LHCN-M2 (cell line): ENCODE measurements around the gene PEX10. TPM values are rescaled to one million over a fixed set of nuclear protein-coding genes. Genes with fewer than 3 reads are reported as not detected.

Experiments
- DNase-seq: peaks from one replicate; pipeline ENCODE4 v3.0.0-alpha.2; 2012; ENCODE audit warnings: low read depth
- total RNA-seq: library from RNA; depleted of rRNA; stranded (reverse); fragments of >200 nt; gene quantifications from 2 replicates; pipeline ENCODE4 v1.2.3, GENCODE V29; 2014

Gene PEX10
- total RNA-seq, 1 experiment from 2014 or later: 47.9 TPM

DNA sequence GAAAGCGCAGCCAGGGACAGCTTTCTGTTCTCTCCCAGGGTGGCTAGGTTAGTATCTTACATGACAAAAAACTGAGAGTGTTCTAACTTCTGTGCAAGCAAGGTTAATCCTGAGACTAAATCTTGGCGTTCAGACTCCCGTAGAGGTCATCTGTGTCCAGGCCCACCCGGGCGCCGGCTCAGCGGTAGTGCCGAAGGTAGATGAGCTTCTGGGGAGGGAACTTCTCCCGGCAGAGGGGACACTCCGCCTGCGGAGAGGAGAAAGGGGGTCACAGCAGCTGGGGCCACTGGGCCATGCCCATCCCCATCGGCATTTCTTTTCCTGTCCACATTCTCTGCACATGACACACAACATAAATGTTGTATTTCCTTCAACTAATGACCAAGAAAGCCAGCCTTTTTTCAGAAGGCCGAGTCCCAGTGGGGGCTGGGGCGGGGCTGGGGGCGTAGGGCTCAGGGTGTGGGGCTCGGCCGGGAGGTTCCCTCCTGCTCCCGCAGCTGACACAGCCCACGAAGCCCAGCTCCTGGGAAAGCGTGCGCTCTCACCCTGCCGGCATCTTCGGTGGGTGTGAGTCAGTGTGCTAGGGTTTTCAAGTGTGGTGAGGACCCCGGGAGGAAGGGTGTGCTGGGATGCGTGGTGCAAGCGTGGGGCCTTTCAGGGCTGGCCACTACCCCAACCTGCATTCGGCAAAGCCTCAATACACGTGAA is 6.6 kb downstream of the PEX10 start:
- DNase-seq: peak; percentile 27

DNA sequence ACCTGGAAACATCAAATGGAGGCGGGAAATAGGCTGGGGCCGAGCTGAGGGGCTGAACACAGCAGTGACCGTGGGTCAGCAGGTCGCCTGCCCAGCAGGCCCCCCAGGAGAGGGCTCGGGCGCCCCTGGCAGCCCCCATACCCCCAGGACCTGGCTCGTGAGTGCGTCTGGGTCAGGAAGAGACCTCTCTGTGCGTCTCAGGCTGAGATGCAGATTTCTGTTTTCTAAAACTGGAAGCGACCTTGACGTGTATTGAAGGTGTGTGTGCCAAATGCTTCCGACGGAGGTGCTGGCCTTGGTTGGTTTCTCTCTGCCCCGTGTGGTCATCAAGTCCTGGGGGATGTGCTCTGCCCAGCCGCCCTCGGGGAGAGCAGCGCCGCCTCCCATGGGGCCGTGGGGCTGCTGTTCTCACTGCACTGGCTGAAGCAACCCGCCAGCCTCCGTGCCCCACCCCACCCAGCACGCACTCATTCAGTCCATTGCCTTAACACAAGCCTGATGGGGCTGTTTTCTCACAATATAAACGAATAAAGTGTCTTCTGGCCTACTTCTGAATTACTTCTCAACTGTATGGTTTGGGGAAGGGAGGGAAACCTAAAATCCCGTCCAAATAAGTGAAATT is 7.4 kb downstream of the PEX10 start:
- no peak for DNase-seq

DNA sequence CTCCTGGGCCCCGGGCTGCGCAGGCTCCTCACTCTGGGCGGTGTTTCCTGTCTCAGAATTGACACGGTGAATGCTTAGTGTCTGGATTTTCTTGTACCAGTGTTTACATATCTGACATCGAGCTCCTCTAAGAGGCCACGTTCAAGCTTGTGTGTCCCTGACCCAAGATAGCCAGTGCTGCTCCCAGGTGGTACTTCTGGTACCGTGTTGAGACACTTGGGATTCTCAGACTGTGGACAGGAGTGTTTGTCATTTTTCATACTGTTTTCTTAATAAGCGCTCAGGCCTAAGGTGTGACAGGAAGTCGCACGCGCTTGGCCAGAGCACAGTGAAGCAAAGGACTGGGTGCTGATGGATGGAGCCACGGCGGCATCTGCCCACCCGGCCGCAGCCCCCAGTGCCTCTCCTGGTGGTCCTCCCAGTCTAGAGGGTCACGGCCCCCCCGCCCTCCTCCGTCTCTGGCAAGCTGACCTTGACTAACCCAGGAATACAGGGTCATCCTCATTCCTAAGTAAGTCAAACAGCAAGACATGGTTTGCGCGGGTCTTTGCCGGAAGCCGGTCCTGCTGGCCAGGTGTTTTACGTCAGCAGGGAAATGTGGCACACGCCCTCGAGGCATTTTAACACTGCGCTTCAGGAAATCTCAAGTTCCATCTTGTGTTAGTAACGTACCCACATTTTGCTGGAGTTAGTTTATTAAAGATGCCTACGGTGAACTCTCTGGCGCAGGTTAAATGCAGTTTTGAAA is 8.0 kb downstream of the PEX10 start:
- no peak for DNase-seq

DNA sequence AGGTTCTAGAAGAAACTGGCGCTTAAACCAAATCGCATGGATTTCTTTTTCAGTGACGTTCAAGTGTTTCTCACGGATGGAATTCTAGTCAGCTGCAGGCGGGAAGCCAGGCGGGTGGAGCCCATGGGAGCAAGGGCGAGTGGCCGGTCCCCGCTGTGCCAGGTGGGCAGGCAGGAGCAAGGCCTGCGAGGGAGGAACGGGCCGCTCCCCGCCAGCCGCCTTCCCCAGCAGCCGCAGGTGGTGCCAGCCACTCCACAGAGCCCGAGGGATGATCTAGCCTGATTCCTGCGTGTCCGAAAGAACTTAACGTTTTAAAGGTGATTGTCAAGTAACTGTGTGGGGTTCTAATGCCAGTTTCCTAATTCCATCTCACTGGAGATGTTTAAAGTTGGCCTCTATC is 9.1 kb downstream of the PEX10 start:
- DNase-seq: no peak

DNA sequence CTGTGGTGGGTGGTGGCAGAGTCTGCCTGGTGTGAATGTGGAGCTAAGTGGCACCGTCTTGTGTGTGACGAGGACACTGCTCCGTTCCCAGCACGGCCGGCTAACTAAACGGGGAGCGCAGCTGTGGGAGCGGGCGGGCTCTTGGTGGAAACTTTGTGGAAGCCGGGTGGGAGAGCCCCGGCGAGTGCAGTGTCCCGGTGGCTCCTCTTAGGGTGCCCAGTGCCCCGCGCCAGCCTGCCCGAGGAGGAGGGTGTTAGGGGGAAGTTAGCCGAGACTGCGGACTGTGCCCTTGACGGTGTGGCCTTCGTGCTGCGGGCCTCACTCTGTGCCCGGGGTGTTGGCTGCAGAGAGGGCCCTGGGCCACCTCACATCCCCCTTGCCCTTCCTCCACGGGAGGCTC is 9.9 kb downstream of the PEX10 start:
- no peak for DNase-seq

DNA sequence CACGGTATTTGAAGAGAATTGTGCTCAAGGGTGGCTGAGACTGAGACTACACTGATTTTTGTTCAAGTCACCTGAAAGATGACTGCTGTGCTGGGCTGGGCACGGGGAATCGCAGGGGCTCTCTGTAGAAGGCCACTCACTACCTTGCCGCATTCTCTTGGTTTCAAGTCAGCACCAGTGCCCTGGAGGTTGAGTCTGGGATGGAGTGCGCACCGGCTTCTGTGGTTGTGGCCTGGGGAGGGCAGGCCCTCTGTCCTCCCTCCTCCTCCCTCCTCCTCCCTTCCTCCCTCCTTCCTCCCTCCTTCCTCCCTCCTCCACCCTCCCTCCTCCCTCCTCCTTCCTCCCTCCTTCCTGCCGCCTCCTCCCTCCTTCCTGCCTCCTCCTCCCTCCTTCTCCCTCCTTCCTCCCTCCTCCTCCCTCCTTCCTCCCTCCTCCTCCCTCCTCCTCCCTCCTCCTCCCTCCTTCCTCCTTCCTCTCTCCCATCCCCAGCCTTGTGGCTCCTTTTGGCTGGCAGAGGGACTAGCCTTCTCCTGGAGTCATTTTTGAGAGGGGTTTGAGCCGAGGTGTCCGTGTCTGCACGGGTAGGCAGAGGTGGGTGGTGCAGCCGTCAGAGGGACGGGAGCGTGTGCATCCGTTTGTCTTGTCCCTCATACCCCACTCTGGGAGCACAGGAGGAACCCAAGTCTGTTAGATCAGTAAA is 11.3 kb downstream of the PEX10 start:
- DNase-seq: no peak

DNA sequence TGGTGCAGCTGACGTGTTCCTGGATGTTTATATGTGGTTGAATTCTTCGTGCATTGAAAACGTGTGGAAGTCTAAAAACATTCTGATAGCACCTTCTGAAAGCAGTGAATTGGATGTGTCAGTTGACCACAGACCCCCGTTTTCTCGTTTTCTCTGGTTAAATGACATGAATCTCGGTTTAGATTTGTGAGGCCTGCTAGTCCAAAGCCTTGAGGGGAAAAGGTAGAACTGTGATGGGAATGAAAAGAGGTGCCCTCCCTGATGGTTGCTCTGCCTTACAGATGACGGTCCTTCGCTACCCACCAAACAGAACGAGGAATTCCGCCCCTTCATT is 11.8 kb downstream of the PEX10 start:
- no peak for DNase-seq

DNA sequence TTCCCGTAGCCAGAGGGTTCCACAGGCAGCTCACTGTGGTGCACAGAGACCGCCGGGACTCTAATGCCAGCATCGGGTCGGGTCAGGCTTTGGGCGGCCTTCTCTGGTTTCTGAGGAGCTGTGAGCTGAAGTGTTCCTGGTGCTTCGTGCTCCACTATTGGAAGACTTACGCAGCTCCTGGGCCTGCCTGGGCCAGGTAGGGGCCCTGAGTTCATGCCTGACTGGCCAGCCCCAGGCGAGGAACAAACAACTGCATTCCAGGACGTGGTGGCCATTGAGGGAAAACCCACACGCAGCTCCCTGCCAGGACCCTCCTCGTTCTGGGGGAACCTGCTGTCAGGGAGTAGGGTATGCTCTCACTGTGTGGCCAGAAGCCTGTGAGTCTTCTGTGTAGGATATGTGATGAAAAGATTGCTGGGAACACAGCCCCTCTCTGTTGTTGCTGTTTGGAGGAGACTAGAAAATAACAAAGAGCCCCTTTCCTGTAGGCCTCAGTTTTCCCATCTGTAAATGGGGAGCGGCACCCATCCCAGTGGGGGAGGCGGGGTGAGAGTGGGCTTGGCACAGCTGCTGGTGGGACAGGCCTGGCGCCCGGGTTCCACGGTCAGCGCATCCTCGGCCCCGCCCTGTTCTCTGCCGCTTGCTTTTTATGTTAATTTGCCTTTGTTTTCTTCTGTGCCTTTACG is 12.3 kb downstream of the PEX10 start:
- no peak for DNase-seq

DNA sequence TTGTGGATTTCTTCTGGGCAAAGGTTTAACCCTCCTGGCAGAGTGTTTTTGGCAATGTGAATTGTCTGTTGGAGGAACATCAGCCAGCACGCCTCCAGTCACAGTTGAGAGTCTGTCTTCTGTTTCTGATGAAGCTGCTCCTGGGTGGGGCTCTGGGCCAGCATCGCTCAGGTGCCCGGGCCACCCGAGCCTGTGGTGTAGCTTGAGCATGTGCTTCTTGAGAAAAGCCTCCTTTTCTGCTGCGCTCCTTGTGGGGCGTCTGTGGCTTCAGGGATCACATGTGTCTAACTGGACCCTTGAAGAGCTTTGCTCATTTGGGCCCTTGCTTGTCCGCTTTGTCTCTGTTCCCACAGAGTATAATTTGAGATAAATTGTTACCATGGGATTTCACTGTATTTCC is 13.5 kb downstream of the PEX10 start:
- DNase-seq: no peak

DNA sequence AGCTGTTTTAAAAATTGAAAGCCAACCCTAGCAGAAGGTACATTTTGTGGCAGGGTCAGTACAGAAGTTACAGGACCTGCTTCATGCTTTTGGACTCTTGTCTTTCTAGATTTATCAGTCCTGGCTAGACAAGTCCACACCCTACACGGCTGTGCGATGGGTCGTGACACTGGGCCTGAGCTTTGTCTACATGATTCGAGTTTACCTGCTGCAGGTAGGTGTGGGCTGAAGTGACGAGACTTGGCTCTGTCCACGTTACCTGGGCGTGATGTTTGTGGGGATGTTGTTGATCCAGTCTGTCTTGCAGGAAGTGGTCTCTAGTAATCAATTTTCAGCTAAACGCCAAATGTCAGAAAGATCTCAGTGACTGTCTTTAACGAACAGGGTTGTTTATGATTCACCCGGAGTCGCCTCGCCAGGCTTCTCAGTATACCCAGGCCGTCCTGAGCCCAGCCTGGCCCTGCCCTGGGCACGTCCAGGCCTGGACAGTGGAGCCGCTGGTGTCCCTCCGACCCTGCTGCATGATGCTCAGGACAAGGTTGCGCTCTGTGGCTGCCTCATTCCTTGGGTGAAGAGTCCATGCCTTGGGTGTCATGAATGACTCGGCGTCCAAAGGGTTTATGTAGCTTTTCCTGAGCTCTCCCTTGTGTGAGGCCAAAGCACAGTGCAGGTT is 15.2 kb downstream of the PEX10 start:
- no peak for DNase-seq

DNA sequence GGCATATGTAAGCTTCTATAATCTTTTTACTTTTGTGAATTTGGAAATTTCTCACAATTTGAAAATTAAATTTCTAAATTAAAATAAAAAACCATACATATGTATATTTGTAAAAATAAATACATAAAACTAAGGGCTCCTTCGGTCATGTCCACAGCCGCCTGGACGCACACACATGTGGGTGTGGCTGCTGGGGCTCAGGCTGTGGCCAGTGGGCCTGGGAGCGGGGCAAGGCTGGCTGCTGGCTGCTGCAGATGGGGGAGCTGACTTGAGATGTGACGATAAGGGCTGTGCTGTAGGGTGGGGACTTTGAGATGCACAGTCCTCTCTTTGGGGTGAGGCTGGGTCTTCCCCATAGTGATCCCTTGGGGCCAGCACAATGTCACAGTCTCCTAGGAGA is 15.9 kb downstream of the PEX10 start:
- DNase-seq: no peak

DNA sequence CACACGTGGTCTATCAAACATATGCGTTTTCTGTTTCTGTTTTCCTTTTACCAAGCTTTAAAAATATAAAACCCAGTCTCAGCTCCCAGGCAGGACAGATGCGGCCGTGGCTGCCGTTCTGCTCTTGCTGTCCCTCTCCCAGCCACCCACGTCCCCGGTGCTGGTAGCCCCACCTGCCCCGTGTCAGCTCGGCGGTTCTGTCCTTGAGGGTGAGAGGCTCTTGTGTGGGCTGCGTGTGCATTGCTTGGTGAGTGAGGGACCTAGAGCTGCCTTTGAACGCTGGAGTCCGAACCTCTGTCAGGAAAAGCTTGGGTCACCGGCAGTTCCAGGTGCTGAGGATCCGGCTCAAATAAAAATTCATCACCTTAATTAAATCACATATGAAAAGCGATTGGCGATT is 16.3 kb downstream of the PEX10 start:
- no peak for DNase-seq

DNA sequence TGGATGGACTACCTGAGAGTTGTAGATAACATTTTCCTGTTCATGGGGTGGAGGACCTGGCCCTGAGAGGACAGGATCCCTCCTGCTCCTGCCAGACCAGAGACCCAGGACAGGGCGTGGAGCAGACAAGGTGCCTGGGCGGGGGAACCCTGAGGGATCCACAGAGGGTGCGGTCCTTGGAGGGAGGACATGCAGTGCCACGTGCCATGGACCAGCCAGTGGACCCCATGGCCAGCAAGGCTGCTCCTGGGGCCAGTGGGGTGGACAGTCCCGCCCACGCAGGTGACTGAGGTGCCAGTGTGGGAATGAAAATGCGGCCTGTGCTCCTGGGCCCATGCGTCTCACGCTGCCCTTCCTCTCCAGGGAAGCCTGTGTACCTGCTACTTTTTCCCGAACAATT is 17.1 kb downstream of the PEX10 start:
- no peak for DNase-seq

DNA sequence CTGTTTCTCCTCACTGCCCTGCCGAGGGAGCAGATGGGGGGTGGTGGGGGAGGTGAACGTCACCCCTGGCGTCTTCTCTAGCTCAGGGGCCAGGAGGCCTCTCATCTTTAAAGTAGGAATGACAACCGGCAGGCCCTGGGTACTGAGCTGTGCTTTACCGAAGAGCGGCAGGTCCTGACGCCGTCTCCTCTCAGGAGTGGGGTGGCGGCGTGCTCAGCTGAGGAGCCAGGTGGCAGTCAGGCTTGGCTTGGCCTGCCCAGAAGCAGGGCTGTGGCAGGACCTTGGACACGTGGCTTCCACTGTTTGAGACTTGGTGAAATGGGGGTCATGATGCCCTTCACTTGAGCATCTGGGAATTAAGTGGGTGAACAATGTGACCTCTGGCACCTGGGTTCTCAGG is 17.6 kb downstream of the PEX10 start:
- no peak for DNase-seq

DNA sequence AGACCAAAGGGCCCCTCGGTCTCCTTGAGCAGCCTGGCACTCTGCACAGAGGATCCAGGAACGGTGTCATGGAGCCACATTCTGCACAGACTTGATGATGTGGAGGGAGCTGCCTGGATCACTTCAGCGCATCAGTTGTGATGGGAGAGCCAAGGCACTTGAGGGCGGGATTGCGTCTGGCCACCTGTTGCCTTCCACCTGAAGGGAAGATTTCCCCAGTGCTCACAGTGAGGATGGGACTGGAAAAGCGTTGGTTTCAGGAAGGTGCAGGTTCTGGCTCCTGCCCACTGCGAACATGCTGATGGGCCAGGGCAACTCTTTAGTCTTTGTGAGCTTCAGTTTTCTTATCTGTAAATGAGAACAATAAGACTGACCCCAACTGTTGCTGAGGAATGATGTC is 18.1 kb downstream of the PEX10 start:
- no peak for DNase-seq

DNA sequence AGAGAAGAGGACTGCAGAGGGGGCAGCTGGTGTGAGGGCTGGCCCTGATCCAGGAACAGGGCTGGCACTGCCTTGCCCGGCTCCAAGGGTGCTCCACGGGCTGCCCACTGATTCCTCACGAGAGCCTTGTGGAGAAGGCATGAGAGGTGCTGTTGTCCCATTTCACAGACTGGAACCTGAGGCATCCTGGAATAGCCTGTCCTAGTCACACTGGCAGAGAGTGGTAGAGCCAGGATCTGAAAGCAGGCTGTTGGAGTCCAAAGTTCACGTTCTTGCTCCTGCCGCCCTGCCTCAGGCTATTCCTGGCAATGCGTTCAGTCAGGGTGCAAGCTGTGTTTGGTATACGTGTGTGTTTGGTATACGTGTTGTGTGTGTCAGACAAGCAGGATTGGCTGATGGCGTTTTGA is 18.9 kb downstream of the PEX10 start:
- DNase-seq: no peak

DNA sequence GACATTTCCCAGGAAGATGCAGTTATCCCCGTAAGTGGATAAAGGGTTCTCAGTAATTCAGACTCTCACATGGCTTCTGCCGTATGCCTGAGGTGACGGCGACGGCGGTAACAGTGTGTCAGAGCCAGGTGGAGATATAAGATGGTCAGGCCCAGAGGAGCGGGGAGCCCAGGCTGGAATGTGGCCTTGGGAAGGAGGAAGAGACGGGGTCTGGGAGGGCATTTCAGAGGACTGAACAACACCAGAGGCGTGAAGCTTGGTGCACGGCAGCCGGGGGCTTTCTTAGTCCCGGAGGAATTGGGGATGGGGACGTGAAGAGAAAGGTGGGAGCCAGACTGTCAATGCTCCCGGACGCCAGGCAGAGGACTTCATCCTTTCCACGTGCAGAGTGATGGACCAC is 19.7 kb downstream of the PEX10 start:
- DNase-seq: no peak

DNA sequence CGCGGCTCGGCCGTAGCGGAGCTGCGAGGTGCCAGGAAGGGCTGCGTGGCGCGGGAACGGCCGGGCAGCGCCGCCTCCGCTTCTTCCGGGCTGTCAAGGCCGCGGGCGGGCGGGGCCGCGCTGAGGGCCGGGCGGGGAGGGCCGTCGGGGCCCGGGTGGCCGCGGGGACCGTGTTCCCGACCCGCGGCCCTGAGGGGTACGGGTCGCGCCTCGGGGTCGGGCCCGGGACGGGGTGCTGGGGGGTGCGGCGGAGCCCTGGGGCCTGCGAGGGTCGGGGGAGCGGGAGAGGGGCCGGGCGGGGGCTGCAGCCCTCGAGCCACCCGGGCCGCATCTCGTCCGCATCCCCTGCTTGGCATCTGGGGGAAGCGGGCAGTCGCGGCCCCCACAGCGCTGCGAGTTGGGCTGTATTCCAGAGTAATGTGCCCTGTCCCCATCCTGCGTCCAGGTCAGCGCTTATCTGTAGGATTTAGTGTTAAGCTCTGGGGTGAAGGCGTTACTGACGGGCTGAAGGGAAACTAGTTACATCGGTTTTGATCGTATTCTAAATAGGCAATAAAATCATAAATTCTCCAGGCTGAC is 20.3 kb downstream of the PEX10 start:
- no peak for DNase-seq

DNA sequence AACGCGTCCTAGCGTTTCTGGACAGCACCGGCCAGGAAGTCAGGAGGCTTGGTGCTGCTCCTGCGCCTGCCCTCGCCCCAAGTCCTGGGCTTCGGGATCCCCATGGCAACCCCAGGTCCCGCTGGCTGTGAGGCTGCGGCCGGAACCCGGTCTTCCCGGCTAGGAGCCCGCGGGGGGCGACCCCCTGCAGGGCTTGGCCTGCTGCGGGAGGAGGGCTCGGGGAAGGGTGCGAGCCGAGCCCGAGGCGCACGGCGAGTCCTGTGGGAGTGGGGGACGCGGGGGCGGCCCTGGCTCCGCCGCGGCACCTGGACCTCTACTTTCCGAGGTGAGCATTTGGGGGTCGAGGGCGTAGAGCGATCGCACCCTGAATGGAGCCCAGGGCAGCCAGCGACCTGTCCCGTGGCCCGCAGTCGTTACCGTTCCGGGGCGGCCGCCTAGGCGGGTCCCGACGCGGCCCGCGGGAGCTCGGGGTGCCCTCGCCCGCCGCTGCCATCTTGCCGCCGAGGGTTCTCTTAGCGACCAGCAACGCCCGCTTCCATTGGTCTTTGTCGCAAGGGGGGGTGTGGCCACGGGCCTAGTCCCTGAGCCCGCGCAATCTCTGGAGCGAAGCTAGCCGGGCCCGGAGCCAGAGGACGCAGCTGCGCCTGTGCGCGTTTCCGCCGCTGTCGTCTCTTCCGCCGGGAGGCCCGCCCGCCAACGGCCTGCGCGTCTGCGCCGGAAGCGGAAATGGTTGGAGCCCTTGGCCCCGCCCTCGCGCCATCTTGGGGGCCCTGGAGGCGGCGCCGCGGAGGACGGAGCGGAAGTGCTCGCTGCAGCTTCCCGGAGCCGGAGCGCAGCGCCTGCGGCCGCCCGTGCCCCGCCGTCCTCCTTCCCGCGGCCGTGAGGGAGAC is 21.1 kb downstream of the PEX10 start, which contains the start of the genes MORN1 and RER1:
MORN1 (minus strand) TSS at position 514 of the 890 bp plus-strand sequence; CDS start at position 493, 21 bp downstream.
RER1 (plus strand) TSS at position 801 of the 890 bp plus-strand sequence. CDS start 3,950 bp downstream, outside the sequence.
- peak; percentile 98 for DNase-seq

DNA sequence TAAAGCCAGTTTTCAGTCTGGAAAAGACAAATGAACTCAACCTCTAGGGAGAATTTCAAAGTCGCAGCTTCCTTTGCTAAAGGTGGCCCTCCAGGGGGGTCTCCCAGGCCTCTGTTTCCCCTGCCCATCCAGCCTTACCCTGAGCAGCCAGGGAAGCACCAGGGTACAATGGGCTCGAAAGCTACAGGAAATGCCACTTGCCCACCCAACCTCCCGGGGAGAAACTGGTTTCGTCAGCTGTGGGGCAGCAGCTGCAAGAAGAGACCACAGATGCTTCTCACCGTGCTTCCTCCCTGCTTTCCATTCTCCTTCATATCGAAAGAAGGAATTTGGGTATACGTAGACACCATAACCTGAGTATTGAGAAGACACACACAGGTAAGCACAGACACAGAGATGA is 22.7 kb downstream of the PEX10 start:
- DNase-seq: no peak
